HepG2 (cell line): ENCODE data around the gene LYPLA2. TPM values are rescaled to one million over a fixed set of nuclear protein-coding genes. Genes with fewer than 3 reads are reported as not detected.

Source experiments
- ASH2L ChIP-seq: fragments of 300-600, 200-600 bp; sonication (generic); IDR thresholded peaks from 2 replicates; pipeline ENCODE4 v1.7.0; 2017; ENCODE audit warnings: low read depth, mild to moderate bottlenecking, moderate library complexity, mixed read lengths, low read length; ENCODE audit not compliant: insufficient read length
- ATF7-NPFF ChIP-seq: sonication (generic); formaldehyde crosslinking; IDR thresholded peaks from 2 replicates; pipeline ENCODE4 v1.8.1; 2023; ENCODE audit warnings: mild to moderate bottlenecking, low read depth, missing genetic modification reagents, moderate library complexity
- CAMTA2 ChIP-seq: sonication (generic); formaldehyde crosslinking; IDR thresholded peaks from 2 replicates; pipeline ENCODE4 v1.4.0; 2020; ENCODE audit warnings: mild to moderate bottlenecking, missing genetic modification reagents, borderline replicate concordance
- EP300 ChIP-seq, 3 experiments: sonication (generic) in 1 of 3; formaldehyde crosslinking in 1 of 3; IDR thresholded peaks; 2 replicates each; pipeline versions ENCODE4 v1.5.1 to v1.6.1; 2011 to 2020; ENCODE audit warnings: low read depth in 2 of 3, low read length in 2 of 3, borderline replicate concordance in 1 of 3, improper control_type of control experiment in 1 of 3, mild to moderate bottlenecking in 1 of 3, missing genetic modification reagents in 1 of 3, moderate library complexity in 1 of 3
- FOXK1 ChIP-seq: sonication (generic); formaldehyde crosslinking; IDR thresholded peaks from 2 replicates; pipeline ENCODE4 v1.4.0; 2020; ENCODE audit warnings: low read depth, missing genetic modification reagents, borderline replicate concordance
- HNRNPLL ChIP-seq: fragments of 200-400 bp; formaldehyde crosslinking; IDR thresholded peaks from 2 replicates; pipeline ENCODE4 v1.6.1; 2017; ENCODE audit warnings: mild to moderate bottlenecking, low read depth, low read length; ENCODE audit not compliant: poor library complexity, severe bottlenecking
- HOXA3 ChIP-seq: sonication (generic); formaldehyde crosslinking; IDR thresholded peaks from 2 replicates; pipeline ENCODE4 v1.5.0; 2020; ENCODE audit warnings: missing genetic modification reagents
- MIXL1 ChIP-seq: IDR thresholded peaks from 2 replicates; pipeline ENCODE4 v1.6.1; 2016
- POGZ ChIP-seq: sonication (generic); formaldehyde crosslinking; IDR thresholded peaks from 2 replicates; pipeline ENCODE4 v1.4.0; 2020; ENCODE audit warnings: mild to moderate bottlenecking, missing genetic modification reagents
- RARA ChIP-seq: IDR thresholded peaks from 2 replicates; pipeline ENCODE4 v1.6.1; 2016; ENCODE audit warnings: missing genetic modification reagents, missing compliant biosample characterization
- ZNF143 ChIP-seq: sonication (generic); formaldehyde crosslinking; IDR thresholded peaks from 2 replicates; pipeline ENCODE4 v1.4.0; 2020; ENCODE audit warnings: missing genetic modification reagents
- ZNF224 ChIP-seq: sonication (generic); formaldehyde crosslinking; IDR thresholded peaks from 2 replicates; pipeline ENCODE4 v1.5.0; 2020; ENCODE audit warnings: mild to moderate bottlenecking, missing genetic modification reagents
- ZNF235 ChIP-seq: sonication (generic); formaldehyde crosslinking; IDR thresholded peaks from 2 replicates; pipeline ENCODE4 v1.8.1; 2023; ENCODE audit warnings: mild to moderate bottlenecking, missing genetic modification reagents, borderline replicate concordance
- ZNF772 ChIP-seq: sonication (generic); formaldehyde crosslinking; IDR thresholded peaks from 2 replicates; pipeline ENCODE4 v1.5.0; 2020; ENCODE audit warnings: mild to moderate bottlenecking, missing genetic modification reagents
- ZNF782 ChIP-seq: sonication (generic); formaldehyde crosslinking; IDR thresholded peaks from 2 replicates; pipeline ENCODE4 v1.4.0; 2020; ENCODE audit warnings: missing genetic modification reagents, mild to moderate bottlenecking, borderline replicate concordance
- ZSCAN25 ChIP-seq: sonication (generic); formaldehyde crosslinking; IDR thresholded peaks from 2 replicates; pipeline ENCODE4 v1.8.0; 2022; ENCODE audit warnings: mild to moderate bottlenecking, missing genetic modification reagents
- polyA plus RNA-seq, 8 experiments: library from polyadenylated mRNA; depleted of rRNA in 3 of 8; stranded (reverse) in 7 of 8; unstranded in 1 of 8; fragments of >200 nt; fragmentation: Illumina TruSeq in 4 of 8; extraction: Trizol in 4 of 8; gene quantifications; 2 replicates each; pipeline versions ENCODE4 v1.2.1 to v1.2.3, GENCODE V29; 2011 to 2016; ENCODE audit warnings: low read depth in 4 of 8, missing spikeins in 1 of 8, mixed read lengths in 1 of 8; ENCODE audit not compliant: insufficient read depth in 1 of 8
- total RNA-seq, 5 experiments: library from RNA; depleted of rRNA; stranded (reverse); fragments of >200 nt; fragmentation: Illumina TruSeq; extraction: Trizol; gene quantifications; 2 replicates each; pipeline ENCODE4 v1.2.3, GENCODE V29; 2016; ENCODE audit warnings: low read depth in 1 of 5
- TF ChIP-seq, protein P1 (sequence below): sonication (generic); formaldehyde crosslinking; IDR thresholded peaks from 2 replicates; pipeline ENCODE4 v1.4.0; 2020; ENCODE audit warnings: missing genetic modification reagents
- TF ChIP-seq, protein P2 (sequence below): sonication (generic); formaldehyde crosslinking; IDR thresholded peaks from 2 replicates; pipeline ENCODE4 v1.5.0; 2020; ENCODE audit warnings: mild to moderate bottlenecking, missing genetic modification reagents
- TF ChIP-seq, protein P3 (sequence below): sonication (generic); formaldehyde crosslinking; IDR thresholded peaks from 2 replicates; pipeline ENCODE4 v1.4.0; 2020; ENCODE audit warnings: missing genetic modification reagents

The LYPLA2 gene
- total and polyA plus RNA-seq, 2 of the 13 experiments (the other 11 are each of a cell fraction or from before 2014, with no cell fraction given) = 72.1 to 73.2 TPM

DNA sequence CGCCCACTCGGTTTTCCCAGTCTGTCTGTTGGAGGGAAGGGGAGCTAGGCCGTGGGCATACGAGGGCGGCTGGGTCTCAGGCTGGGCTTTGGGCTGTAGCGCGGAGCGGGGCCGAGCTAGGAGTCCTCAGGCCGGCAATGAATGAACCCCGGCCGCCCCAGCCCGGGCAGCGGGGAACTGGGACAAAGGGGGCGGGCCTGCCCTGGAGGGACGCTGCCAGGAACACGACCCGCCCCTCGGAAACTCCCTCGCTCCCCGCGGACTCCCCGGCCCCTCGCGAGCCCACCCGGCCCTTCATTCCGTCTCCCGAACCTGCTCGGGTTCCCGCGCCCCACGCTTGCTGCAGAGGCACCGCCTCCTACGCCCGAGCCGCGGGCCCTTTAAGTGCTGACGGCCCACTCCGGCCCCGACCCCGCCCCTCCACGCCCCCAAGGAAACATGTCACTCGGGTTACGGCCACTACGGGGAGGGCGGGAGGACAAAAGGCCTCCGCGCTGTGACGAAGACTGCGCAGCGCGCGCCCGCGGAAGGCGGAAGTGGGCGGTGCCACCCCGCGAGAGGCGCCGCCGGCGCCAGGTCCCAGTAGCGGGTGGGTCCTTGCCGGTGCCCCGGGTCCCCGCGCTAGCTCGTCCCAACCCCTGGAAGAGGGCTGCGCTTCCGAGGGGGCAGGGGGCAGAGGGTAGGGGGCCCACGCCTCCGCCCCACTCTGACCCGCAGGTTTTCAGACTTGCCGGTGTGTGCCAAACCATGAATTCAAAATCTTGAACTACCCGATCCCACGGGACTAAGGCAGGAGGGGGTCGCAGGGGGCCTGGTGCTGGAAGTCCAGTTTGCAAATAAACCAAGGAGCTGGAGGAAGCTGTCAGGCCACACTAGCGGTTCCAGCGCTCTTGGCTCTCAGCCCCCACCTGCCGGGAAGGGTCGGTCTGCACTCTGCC lies 9.7 kb downstream of the LYPLA2 start, which contains the start of gene GALE (continued):
- TF ChIP-seq, protein P1, sequence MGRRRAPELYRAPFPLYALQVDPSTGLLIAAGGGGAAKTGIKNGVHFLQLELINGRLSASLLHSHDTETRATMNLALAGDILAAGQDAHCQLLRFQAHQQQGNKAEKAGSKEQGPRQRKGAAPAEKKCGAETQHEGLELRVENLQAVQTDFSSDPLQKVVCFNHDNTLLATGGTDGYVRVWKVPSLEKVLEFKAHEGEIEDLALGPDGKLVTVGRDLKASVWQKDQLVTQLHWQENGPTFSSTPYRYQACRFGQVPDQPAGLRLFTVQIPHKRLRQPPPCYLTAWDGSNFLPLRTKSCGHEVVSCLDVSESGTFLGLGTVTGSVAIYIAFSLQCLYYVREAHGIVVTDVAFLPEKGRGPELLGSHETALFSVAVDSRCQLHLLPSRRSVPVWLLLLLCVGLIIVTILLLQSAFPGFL (CRISPR knock-in tag) = no peak
- TF ChIP-seq ZNF235 (CRISPR knock-in tag) = 0 out of 2 replicates have a peak, but pooled peaks have one; percentile 53
- TF ChIP-seq ZNF772 (CRISPR knock-in tag) = peak; percentile 86
- peak; percentile 37; the same call in 1 of the 2 replicates for TF ChIP-seq RARA (CRISPR knock-in tag)
- TF ChIP-seq FOXK1 = peak; percentile 84
- TF ChIP-seq ZSCAN25 (CRISPR knock-in tag) = peak; percentile 33; the same call in 1 of the 2 replicates
- TF ChIP-seq, protein P2, sequence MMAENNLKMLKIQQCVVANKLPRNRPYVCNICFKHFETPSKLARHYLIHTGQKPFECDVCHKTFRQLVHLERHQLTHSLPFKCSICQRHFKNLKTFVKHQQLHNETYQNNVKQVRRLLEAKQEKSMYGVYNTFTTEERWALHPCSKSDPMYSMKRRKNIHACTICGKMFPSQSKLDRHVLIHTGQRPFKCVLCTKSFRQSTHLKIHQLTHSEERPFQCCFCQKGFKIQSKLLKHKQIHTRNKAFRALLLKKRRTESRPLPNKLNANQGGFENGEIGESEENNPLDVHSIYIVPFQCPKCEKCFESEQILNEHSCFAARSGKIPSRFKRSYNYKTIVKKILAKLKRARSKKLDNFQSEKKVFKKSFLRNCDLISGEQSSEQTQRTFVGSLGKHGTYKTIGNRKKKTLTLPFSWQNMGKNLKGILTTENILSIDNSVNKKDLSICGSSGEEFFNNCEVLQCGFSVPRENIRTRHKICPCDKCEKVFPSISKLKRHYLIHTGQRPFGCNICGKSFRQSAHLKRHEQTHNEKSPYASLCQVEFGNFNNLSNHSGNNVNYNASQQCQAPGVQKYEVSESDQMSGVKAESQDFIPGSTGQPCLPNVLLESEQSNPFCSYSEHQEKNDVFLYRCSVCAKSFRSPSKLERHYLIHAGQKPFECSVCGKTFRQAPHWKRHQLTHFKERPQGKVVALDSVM (CRISPR knock-in tag) = peak; percentile 34; the same call in 1 of the 2 replicates
- peak; percentile 76 for TF ChIP-seq HOXA3 (CRISPR knock-in tag)
- TF ChIP-seq MIXL1 (CRISPR knock-in tag) = 0 out of 2 replicates have a peak, but pooled peaks have one; percentile 17
- peak; percentile 18; the same call in 1 of the 2 replicates for TF ChIP-seq ZNF224 (CRISPR knock-in tag)
- TF ChIP-seq, protein P3, sequence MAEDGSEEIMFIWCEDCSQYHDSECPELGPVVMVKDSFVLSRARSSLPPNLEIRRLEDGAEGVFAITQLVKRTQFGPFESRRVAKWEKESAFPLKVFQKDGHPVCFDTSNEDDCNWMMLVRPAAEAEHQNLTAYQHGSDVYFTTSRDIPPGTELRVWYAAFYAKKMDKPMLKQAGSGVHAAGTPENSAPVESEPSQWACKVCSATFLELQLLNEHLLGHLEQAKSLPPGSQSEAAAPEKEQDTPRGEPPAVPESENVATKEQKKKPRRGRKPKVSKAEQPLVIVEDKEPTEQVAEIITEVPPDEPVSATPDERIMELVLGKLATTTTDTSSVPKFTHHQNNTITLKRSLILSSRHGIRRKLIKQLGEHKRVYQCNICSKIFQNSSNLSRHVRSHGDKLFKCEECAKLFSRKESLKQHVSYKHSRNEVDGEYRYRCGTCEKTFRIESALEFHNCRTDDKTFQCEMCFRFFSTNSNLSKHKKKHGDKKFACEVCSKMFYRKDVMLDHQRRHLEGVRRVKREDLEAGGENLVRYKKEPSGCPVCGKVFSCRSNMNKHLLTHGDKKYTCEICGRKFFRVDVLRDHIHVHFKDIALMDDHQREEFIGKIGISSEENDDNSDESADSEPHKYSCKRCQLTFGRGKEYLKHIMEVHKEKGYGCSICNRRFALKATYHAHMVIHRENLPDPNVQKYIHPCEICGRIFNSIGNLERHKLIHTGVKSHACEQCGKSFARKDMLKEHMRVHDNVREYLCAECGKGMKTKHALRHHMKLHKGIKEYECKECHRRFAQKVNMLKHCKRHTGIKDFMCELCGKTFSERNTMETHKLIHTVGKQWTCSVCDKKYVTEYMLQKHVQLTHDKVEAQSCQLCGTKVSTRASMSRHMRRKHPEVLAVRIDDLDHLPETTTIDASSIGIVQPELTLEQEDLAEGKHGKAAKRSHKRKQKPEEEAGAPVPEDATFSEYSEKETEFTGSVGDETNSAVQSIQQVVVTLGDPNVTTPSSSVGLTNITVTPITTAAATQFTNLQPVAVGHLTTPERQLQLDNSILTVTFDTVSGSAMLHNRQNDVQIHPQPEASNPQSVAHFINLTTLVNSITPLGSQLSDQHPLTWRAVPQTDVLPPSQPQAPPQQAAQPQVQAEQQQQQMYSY (CRISPR knock-in tag) = no peak
- TF ChIP-seq CAMTA2 = no peak
- TF ChIP-seq HNRNPLL = peak; percentile 97
- peak in 1 of 2 experiments; percentile 34; a peak in 1 of 4 replicates for TF ChIP-seq EP300 (IDR thresholded peaks at IDR 0.05; ENCODE audit: low read depth in 2 of 2, low read length in 2 of 2)
- no peak for TF ChIP-seq EP300 (CRISPR knock-in tag; IDR thresholded peaks at IDR 0.05; ENCODE audit: borderline replicate concordance)
- TF ChIP-seq ASH2L = peak; percentile 14
- peak; percentile 54; the same call in 1 of the 2 replicates for TF ChIP-seq ZNF782 (CRISPR knock-in tag)
- no peak for TF ChIP-seq ZNF143 (CRISPR knock-in tag)
- TF ChIP-seq POGZ (CRISPR knock-in tag) = peak; percentile 73; the same call in 1 of the 2 replicates
- TF ChIP-seq ATF7-NPFF (CRISPR knock-in tag) = peak; percentile 84; the same call in 1 of the 2 replicates
